Ascending aorta (tissue), 2 donors: ENCODE data around the gene TCF7. TPM values are rescaled to one million over a fixed set of nuclear protein-coding genes. Genes with fewer than 3 reads are reported as not detected.
"Not testable (repeated sequence)": the region's sequence is repeated elsewhere in the genome, so short reads cannot be mapped to it uniquely, and the experiment has no call there.

Experiments used
- DNase-seq, 2 donors: peaks; one replicate each; pipeline ENCODE4 v3.0.0-alpha.2; 2019; ENCODE audit warnings: low spot score in 2 of 2
- H3K27ac ChIP-seq, 2 donors: fragments of 200-600 bp; sonication (generic); one replicate each; pipeline ENCODE4 v1.5.1; 2016 to 2017; ENCODE audit warnings: mild to moderate bottlenecking in 1 of 2
- H3K27me3 ChIP-seq: fragments of 200-600 bp; sonication (generic); one replicate; pipeline ENCODE4 v1.5.1; 2017
- H3K36me3 ChIP-seq, 2 donors: fragments of 200-600 bp; sonication (generic); one replicate each; pipeline ENCODE4 v1.5.1; 2016
- H3K4me1 ChIP-seq, 2 donors: fragments of 200-600 bp; sonication (generic); one replicate each; pipeline ENCODE4 v1.5.1; 2016 to 2017; ENCODE audit warnings: mild to moderate bottlenecking in 1 of 2
- H3K4me3 ChIP-seq, 2 donors: fragments of 200-600 bp; sonication (generic); one replicate each; pipeline ENCODE4 v1.5.1; 2016 to 2017; ENCODE audit warnings: mild to moderate bottlenecking in 1 of 2
- H3K9me3 ChIP-seq, 2 donors: fragments of 200-600 bp; sonication (generic); one replicate each; pipeline ENCODE4 v1.5.1; 2016
- intact Hi-C: fragments of 100-400 bp; cut with DNase I; formaldehyde crosslinking; loops from one replicate; pipeline ENCODE4 v1.15.1; 2023
- total RNA-seq: library from RNA; depleted of rRNA; stranded (reverse); fragments of >200 nt; gene quantifications from one replicate; pipeline ENCODE4 v1.1.0, GENCODE V29; 2016
- TF ChIP-seq, protein P1 (sequence below), 3 experiments: fragments of 200-600 bp in 2 of 3; fragments of 450-650 bp in 1 of 3; sonication (generic) in 2 of 3; IDR thresholded peaks; one replicate each; pipeline ENCODE4 v1.5.1; 2016 to 2019; ENCODE audit warnings: antibody characterized with exemption in 3 of 3, mild to moderate bottlenecking in 1 of 3, moderate library complexity in 1 of 3

TCF7 gene
- total RNA-seq, 1 donor from 2014 or later = 12.1 TPM

DNA sequence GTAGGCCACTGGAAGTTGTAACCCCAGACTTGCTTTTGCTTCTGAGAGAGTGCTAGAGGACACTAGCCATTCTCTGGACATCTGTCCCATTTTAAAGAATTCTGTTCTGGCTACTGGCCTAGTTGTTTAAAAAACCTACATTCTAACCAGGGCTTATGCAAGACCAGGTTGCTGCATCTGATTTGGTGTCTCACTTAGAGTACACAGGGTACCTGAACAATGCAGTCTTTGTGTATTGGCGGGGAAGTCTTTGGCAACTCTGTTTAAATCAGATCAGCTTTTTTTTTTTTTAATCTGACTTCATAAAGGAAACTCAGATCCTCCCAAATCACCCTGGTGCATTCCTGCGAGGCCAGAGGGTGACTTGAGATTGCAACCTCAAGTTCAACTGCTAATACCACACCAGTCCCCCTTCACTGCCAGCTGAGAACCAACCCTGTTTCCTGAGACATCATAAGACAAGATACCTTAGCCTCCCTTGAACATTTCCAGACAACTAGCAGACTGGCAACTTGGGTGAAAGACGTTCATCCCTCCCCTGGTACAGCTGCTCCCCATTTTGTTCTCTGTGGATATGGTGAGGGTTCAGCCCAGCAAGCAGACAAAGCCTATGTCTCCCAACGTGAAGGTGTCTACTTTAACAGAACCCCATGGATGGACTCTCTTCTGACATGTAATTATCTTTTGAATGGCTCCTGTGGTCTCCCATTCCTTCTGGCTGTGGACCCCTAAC is 35.3 kb downstream of the TCF7 start:
- Histone ChIP-seq H3K27me3 (no peaks in the 10 kb centered on the region), H3K4me1 (no peaks in the 10 kb centered on the region), H3K4me3 (no peak overlapping the region), H3K9me3 (no peaks in the 10 kb centered on the region), H3K36me3 (peaks cover 57 to 86% of the 10 kb centered on the region in 2 donors), H3K27ac (no peak overlapping the region)
- DNase-seq = no peak
- TF ChIP-seq, protein P1, sequence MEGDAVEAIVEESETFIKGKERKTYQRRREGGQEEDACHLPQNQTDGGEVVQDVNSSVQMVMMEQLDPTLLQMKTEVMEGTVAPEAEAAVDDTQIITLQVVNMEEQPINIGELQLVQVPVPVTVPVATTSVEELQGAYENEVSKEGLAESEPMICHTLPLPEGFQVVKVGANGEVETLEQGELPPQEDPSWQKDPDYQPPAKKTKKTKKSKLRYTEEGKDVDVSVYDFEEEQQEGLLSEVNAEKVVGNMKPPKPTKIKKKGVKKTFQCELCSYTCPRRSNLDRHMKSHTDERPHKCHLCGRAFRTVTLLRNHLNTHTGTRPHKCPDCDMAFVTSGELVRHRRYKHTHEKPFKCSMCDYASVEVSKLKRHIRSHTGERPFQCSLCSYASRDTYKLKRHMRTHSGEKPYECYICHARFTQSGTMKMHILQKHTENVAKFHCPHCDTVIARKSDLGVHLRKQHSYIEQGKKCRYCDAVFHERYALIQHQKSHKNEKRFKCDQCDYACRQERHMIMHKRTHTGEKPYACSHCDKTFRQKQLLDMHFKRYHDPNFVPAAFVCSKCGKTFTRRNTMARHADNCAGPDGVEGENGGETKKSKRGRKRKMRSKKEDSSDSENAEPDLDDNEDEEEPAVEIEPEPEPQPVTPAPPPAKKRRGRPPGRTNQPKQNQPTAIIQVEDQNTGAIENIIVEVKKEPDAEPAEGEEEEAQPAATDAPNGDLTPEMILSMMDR (IDR thresholded peaks at IDR 0.05) = no peak
- intact Hi-C loops = no loop called here

DNA sequence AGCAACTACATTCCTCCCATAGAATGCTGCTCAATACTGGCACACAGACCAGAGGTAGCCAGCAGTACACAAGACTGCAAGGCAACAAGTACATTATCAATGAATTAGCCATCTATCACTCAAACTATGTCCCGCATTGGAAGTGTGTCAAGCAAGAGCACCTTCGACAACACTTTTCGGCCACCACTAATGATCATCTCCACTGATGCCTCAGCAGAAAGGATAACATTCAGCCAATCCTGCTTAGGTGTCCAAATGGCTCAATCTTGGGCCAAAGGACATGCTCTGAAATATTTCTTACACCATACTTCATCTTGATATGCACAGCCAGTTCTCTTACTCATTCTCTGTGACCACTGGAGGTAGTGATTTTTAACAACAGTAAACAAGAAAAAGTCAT is 37.2 kb downstream of the TCF7 start:
- Histone ChIP-seq H3K27me3 (no peaks in the 10 kb centered on the region), H3K4me1 (no peaks in the 10 kb centered on the region), H3K9me3 (no peaks in the 10 kb centered on the region), H3K36me3 (peaks cover 66 to 83% of the 10 kb centered on the region in 2 donors), H3K27ac (no peak overlapping the region), H3K4me3 (no peak overlapping the region)
- TF ChIP-seq, protein P1 (IDR thresholded peaks at IDR 0.05) = no peak
- intact Hi-C loops = no loop called here
- no peak for DNase-seq

DNA sequence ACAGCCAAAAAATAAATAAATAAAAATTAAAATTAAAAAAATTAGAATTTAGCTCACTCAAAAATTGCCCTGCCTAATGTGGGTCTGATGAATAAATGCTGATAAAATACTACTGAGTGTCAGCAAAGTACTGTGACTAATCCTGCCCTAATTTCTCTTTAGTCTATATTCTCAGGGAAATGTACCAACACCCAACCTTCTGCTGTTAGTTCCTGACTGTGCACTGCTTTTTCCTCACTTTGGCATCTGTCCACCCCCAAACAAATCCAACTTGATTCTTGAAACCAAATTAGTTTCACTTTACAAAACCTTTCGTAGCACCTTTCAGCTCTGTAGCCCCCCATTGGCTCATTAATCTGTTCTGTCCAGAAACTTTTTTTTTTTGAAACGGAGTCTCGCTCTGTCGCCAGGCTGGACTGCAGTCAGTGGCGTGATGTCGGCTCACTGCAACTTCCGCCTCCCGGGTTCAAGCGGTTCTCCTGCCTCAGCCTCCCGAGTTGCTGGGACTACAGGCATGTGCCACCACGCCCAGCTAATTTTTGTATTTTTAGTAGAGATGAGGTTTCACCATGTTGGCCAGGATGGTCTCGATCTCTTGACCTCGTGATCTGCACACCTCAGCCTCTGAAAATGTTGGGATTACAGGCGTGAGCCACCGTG is 37.8 kb downstream of the TCF7 start:
- H3K27ac ChIP-seq, H3K9me3 ChIP-seq, H3K4me3 ChIP-seq, H3K27me3 ChIP-seq, H3K4me1 ChIP-seq, intact Hi-C loops, DNase-seq: not testable (repeated sequence)
- peaks cover 63 to 80% of the 10 kb centered on the region in 2 donors for H3K36me3 ChIP-seq

DNA sequence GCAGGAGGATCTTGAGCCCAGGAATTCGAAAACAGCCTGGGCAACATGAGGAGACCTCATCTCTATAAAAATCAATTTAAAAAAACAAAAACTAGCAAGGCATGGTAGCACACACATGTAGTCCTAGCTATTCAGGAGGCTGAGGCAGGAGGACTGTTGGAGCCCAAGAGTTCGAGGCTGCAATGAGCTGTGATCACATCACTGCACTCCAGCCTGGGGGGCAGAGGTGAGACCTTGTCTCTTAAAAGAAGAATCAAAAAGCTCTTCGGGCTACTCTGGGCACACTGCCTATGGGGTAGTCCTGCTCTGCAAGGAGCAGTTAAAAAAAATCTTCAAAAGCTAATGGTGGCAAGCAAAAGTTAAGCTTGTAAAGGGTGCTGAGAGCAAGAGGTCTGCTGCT is 38.8 kb downstream of the TCF7 start:
- TF ChIP-seq, protein P1 (IDR thresholded peaks at IDR 0.05) = no peak
- DNase-seq = no peak
- intact Hi-C loops = no loop called here
- H3K4me1 ChIP-seq = no peaks in the 10 kb centered on the region
- no peaks in the 10 kb centered on the region for H3K9me3 ChIP-seq
- H3K27ac ChIP-seq = no peak overlapping the region
- H3K4me3 ChIP-seq = no peak overlapping the region
- peaks cover 69 to 82% of the 10 kb centered on the region in 2 donors for H3K36me3 ChIP-seq
- no peaks in the 10 kb centered on the region for H3K27me3 ChIP-seq

DNA sequence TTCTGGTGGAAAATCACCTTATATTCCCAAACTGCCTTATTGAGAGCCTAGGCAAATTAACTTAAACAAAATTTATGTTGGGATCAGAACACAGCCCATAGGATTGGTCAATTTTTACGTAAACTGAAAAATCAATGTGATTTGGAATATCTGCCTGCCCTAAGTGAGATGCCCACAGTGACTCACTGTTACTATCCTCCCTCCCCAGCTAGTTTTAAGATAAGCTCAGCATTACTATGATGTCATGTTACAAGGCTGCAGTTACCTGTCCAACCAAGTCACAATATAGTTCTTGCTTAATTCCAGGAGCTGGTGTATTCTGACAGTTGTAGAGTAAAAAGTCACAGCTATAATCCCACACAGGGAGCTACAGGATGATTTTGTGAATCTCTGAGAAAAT is 39.2 kb downstream of the TCF7 start:
- intact Hi-C loops = no loop called here
- Histone ChIP-seq H3K4me1 (no peaks in the 10 kb centered on the region), H3K36me3 (peaks cover 69 to 83% of the 10 kb centered on the region in 2 donors), H3K27me3 (no peaks in the 10 kb centered on the region), H3K27ac (no peak overlapping the region), H3K4me3 (no peak overlapping the region), H3K9me3 (no peaks in the 10 kb centered on the region)
- DNase-seq = no peak
- TF ChIP-seq, protein P1 (IDR thresholded peaks at IDR 0.05) = no peak
